Measurements from ENCODE around the gene MYO1H.

DNA sequence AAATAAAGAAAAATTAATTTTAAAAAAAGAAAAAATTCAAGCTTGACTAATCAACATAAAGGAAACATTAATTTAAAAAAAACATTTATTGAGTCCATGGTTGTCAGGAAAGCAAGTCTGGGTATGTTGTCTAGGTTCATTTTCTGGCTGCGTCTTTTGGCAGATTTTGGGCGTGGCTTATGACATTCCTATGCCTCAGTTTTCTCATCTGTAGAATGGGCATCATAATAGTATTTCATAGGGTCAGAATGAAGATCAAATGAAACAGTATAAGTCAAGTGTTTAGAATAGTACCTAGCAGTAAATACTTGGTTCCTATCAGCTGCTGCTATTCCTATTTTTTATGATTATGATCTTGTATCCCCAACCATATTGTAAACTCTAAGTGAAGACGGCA lies 40.5 kb downstream of the MYO1H start:
- TF ChIP-seq, protein P1, sequence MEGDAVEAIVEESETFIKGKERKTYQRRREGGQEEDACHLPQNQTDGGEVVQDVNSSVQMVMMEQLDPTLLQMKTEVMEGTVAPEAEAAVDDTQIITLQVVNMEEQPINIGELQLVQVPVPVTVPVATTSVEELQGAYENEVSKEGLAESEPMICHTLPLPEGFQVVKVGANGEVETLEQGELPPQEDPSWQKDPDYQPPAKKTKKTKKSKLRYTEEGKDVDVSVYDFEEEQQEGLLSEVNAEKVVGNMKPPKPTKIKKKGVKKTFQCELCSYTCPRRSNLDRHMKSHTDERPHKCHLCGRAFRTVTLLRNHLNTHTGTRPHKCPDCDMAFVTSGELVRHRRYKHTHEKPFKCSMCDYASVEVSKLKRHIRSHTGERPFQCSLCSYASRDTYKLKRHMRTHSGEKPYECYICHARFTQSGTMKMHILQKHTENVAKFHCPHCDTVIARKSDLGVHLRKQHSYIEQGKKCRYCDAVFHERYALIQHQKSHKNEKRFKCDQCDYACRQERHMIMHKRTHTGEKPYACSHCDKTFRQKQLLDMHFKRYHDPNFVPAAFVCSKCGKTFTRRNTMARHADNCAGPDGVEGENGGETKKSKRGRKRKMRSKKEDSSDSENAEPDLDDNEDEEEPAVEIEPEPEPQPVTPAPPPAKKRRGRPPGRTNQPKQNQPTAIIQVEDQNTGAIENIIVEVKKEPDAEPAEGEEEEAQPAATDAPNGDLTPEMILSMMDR (IDR thresholded peaks at IDR 0.05; ENCODE audit: low read length), result no peak
- no peak for TF ChIP-seq EZH2 (IDR thresholded peaks at IDR 0.05; ENCODE audit: borderline replicate concordance, low read length)
